Measurements from ENCODE around the gene CALR3.
A peak's percentile ranks its signal among the peaks of the same experiment; 100 is the strongest.
"Not testable (repeated sequence)": the region's sequence is repeated elsewhere in the genome, so short reads cannot be mapped to it uniquely, and the experiment has no call there.

CALR3 gene

GRCh38 chr19:16495982-16496612 lies at the start of gene CALR3, which contains the start of gene C19orf44:
CALR3 (minus strand) TSS chr19:16496167; CDS start chr19:16496129, 38 bp downstream.
C19orf44 (plus strand) TSS chr19:16496394; CDS start chr19:16500793, 4,399 bp downstream.
- peak; percentile 95 to 96 (median 96) for DNase-seq (ENCODE audit: low read depth in 2 of 3, low spot score in 1 of 3)

- DNase-seq (ENCODE audit: low read depth in 2 of 3, low spot score in 1 of 3) = no peak
Measured at GRCh38 chr19:16544473-16545231, 48.7 kb upstream of the CALR3 start.

- DNase-seq (ENCODE audit: low read depth in 2 of 3, low spot score in 1 of 3) = not testable (repeated sequence)
Measured at GRCh38 chr19:16543734-16544133, 47.8 kb upstream of the CALR3 start.

GRCh38 chr19:16542910-16543472 lies 47.0 kb upstream of the CALR3 start:
- no peak for DNase-seq (ENCODE audit: low read depth in 2 of 3, low spot score in 1 of 3)

- DNase-seq (ENCODE audit: low read depth in 2 of 3, low spot score in 1 of 3) = peak; percentile 88 to 93 (median 88)
Measured at GRCh38 chr19:16542045-16542909, 46.3 kb upstream of the CALR3 start, which contains the start of gene CHERP. CHERP (minus strand) TSS chr19:16542437; CDS start chr19:16542378, 59 bp downstream.

GRCh38 chr19:16541526-16542044 lies 45.6 kb upstream of the CALR3 start:
- no peak for DNase-seq (ENCODE audit: low read depth in 2 of 3, low spot score in 1 of 3)

GRCh38 chr19:16540948-16541347 lies 45.0 kb upstream of the CALR3 start:
- DNase-seq (ENCODE audit: low read depth in 2 of 3, low spot score in 1 of 3) = no peak

- DNase-seq (ENCODE audit: low read depth in 2 of 3, low spot score in 1 of 3) = no peak
Measured at GRCh38 chr19:16537111-16537510, 41.1 kb upstream of the CALR3 start.

GRCh38 chr19:16536130-16536529 lies 40.2 kb upstream of the CALR3 start:
- DNase-seq (ENCODE audit: low read depth in 2 of 3, low spot score in 1 of 3) = no peak

- DNase-seq (ENCODE audit: low read depth in 2 of 3, low spot score in 1 of 3) = no peak
Measured at GRCh38 chr19:16535381-16535780, 39.4 kb upstream of the CALR3 start.

- DNase-seq (ENCODE audit: low read depth in 2 of 3, low spot score in 1 of 3) = no peak
Measured at GRCh38 chr19:16532440-16533234, 36.7 kb upstream of the CALR3 start.

- no peak for DNase-seq (ENCODE audit: low read depth in 2 of 3, low spot score in 1 of 3)
Measured at GRCh38 chr19:16531380-16531669, 35.4 kb upstream of the CALR3 start.

GRCh38 chr19:16530540-16531379 lies 34.8 kb upstream of the CALR3 start:
- DNase-seq (ENCODE audit: low read depth in 2 of 3, low spot score in 1 of 3) = no peak

GRCh38 chr19:16529466-16530144 lies 33.6 kb upstream of the CALR3 start:
- DNase-seq (ENCODE audit: low read depth in 2 of 3, low spot score in 1 of 3) = no peak

- peak; percentile 21 to 28 (median 22) for DNase-seq (ENCODE audit: low read depth in 2 of 3, low spot score in 1 of 3)
Measured at GRCh38 chr19:16527971-16528521, 32.1 kb upstream of the CALR3 start.

GRCh38 chr19:16527334-16527935 lies 31.5 kb upstream of the CALR3 start:
- no peak for DNase-seq (ENCODE audit: low read depth in 2 of 3, low spot score in 1 of 3)

- no peak for DNase-seq (ENCODE audit: low read depth in 2 of 3, low spot score in 1 of 3)
Measured at GRCh38 chr19:16525751-16526481, 29.9 kb upstream of the CALR3 start.
